ENCODE results near the gene CTCFL.

- TF ChIP-seq CTCF (IDR thresholded peaks at IDR 0.05; ENCODE audit: low read depth, low read length, poor library complexity, severe bottlenecking) (no peak), EZH2phosphoT487 (IDR thresholded peaks at IDR 0.05; ENCODE audit: borderline replicate concordance, low read length) (no peak)
Measured at GRCh38 chr20:57495978-57496377, 29.0 kb downstream of the CTCFL start.
